Non-pigmented ciliary epithelial cell (primary cell): ENCODE results near the gene HOXB6.

Source experiments
- DNase-seq: peaks from one replicate; pipeline ENCODE4 v3.0.0-alpha.2; 2010; ENCODE audit warnings: low read depth

HOXB6 gene

GRCh38 chr17:48634493-48635208 is 29.9 kb upstream of the HOXB6 start:
- no peak for DNase-seq

GRCh38 chr17:48633266-48633677 is 28.5 kb upstream of the HOXB6 start:
- DNase-seq: no peak

GRCh38 chr17:48632579-48633265 is 27.9 kb upstream of the HOXB6 start:
- no peak for DNase-seq

GRCh38 chr17:48631693-48632578 is 27.1 kb upstream of the HOXB6 start:
- DNase-seq: no peak

- no peak for DNase-seq
Measured at GRCh38 chr17:48630925-48631692, 26.3 kb upstream of the HOXB6 start.

GRCh38 chr17:48630009-48630924 is 25.5 kb upstream of the HOXB6 start:
- DNase-seq: no peak

- no peak for DNase-seq
Measured at GRCh38 chr17:48629411-48629759, 24.6 kb upstream of the HOXB6 start.

GRCh38 chr17:48628649-48629410 is 24.0 kb upstream of the HOXB6 start:
- no peak for DNase-seq

GRCh38 chr17:48627623-48628521 is 23.1 kb upstream of the HOXB6 start:
- no peak for DNase-seq

GRCh38 chr17:48627118-48627597 is 22.4 kb upstream of the HOXB6 start:
- no peak for DNase-seq

GRCh38 chr17:48626245-48627117 is 21.7 kb upstream of the HOXB6 start, which contains the start of gene HOXB9:
Gene HOXB9, minus strand, starts transcription at chr17:48626358. Its CDS starts 89 bp downstream, at chr17:48626269.
- DNase-seq: no peak

GRCh38 chr17:48625495-48626244 is 20.9 kb upstream of the HOXB6 start:
- DNase-seq: no peak

- no peak for DNase-seq
Measured at GRCh38 chr17:48624544-48625494, 20.0 kb upstream of the HOXB6 start.

GRCh38 chr17:48624118-48624517 is 19.3 kb upstream of the HOXB6 start:
- no peak for DNase-seq

GRCh38 chr17:48623583-48623982 is 18.8 kb upstream of the HOXB6 start:
- no peak for DNase-seq

GRCh38 chr17:48622857-48623256 is 18.1 kb upstream of the HOXB6 start:
- no peak for DNase-seq
